SK-N-SH (cell line): ENCODE results near the gene ATP6V0E2. TPM values are rescaled to one million over a fixed set of nuclear protein-coding genes. Genes with fewer than 3 reads are reported as not detected.
A peak's percentile ranks its signal among the peaks of the same experiment; 100 is the strongest.

Source experiments
- CTCF ChIA-PET: fragments of 300-600, 350-600 bp; formaldehyde crosslinking; extraction: SDS; loops from one replicate; lab custom pipeline; 2021; lab: Yijun Ruan, JAX
- POLR2A ChIA-PET: fragments of 350-600 bp; sonication (Branson Sonifier 250); formaldehyde crosslinking; extraction: SDS; loops from one replicate; lab custom pipeline; 2020; ENCODE audit warnings: antibody characterized with exemption, inconsistent platforms; lab: Yijun Ruan, JAX
- DNase-seq: peaks from one replicate; pipeline ENCODE4 v3.0.0; 2012
- H2AFZ ChIP-seq: fragments of 200-600 bp; sonication (generic); 2 replicates; pipeline ENCODE4 v1.8.1; 2016; ENCODE audit warnings: antibody characterized with exemption, mild to moderate bottlenecking, low read depth
- H3F3A ChIP-seq: fragments of 200-600 bp; sonication (generic); replicated peaks from 2 replicates; pipeline ENCODE3; 2016; ENCODE audit warnings: antibody characterized with exemption, mild to moderate bottlenecking; ENCODE audit not compliant: insufficient read depth
- H3K27ac ChIP-seq, 2 experiments: fragments of 200-500 bp in 1 of 2; fragments of 200-600 bp in 1 of 2; sonication (Bioruptor generic) in 1 of 2; sonication (generic), shearing (Covaris generic) in 1 of 2; 2 replicates each; pipeline versions ENCODE4 v1.5.1 to v1.6.1; 2014 to 2016; ENCODE audit warnings: low read depth in 2 of 2, inconsistent platforms in 1 of 2, low read length in 1 of 2, mild to moderate bottlenecking in 1 of 2, mixed read lengths in 1 of 2
- H3K27me3 ChIP-seq: fragments of 200-600 bp; sonication (generic), shearing (Covaris generic); 2 replicates; pipeline ENCODE4 v1.6.1; 2016; ENCODE audit warnings: mixed run types; ENCODE audit not compliant: insufficient read depth
- H3K36me3 ChIP-seq, 2 experiments: fragments of 200-500 bp in 1 of 2; fragments of 200-600 bp in 1 of 2; sonication (Bioruptor generic) in 1 of 2; sonication (generic) in 1 of 2; replicated peaks in 1 of 2; 2 replicates each; pipeline versions ENCODE3 to v1.5.1; 2014 to 2016; ENCODE audit warnings: low read length in 1 of 2, mild to moderate bottlenecking in 1 of 2; ENCODE audit not compliant: insufficient read depth in 2 of 2, control insufficient read depth in 1 of 2
- H3K4me1 ChIP-seq, 2 experiments: fragments of 200-500 bp in 1 of 2; fragments of 200-600 bp in 1 of 2; sonication (Bioruptor generic) in 1 of 2; sonication (generic), shearing (Covaris generic) in 1 of 2; 2 replicates each; pipeline versions ENCODE4 v1.5.1 to v1.6.1; 2014 to 2016; ENCODE audit warnings: low read depth in 1 of 2, low read length in 1 of 2, mixed run types in 1 of 2; ENCODE audit not compliant: insufficient read depth in 2 of 2, control insufficient read depth in 1 of 2
- H3K4me2 ChIP-seq: fragments of 200-600 bp; sonication (generic), shearing (Covaris generic); 2 replicates; pipeline ENCODE4 v1.6.1; 2017; ENCODE audit warnings: mixed run types
- H3K4me3 ChIP-seq, 2 experiments: fragments of 200-500 bp in 1 of 2; fragments of 200-600 bp in 1 of 2; sonication (Bioruptor generic) in 1 of 2; sonication (generic), shearing (Covaris generic) in 1 of 2; 2 replicates each; pipeline versions ENCODE4 v1.5.1 to v1.8.1; 2014 to 2016; ENCODE audit warnings: low read depth in 2 of 2, inconsistent platforms in 1 of 2, low read length in 1 of 2, mild to moderate bottlenecking in 1 of 2, mixed read lengths in 1 of 2, moderate library complexity in 1 of 2
- H3K79me2 ChIP-seq: fragments of 200-600 bp; sonication (generic); 2 replicates; pipeline ENCODE4 v1.8.1; 2017; ENCODE audit warnings: mild to moderate bottlenecking; ENCODE audit not compliant: insufficient read depth
- H3K9ac ChIP-seq: fragments of 200-600 bp; sonication (generic); 2 replicates; pipeline ENCODE4 v1.6.1; 2017; ENCODE audit warnings: mixed run types
- H3K9me2 ChIP-seq: fragments of 200-600 bp; sonication (generic); 2 replicates; pipeline ENCODE4 v1.6.1; 2017; ENCODE audit warnings: mixed run types
- H3K9me3 ChIP-seq: fragments of 200-600 bp; sonication (generic); 2 replicates; pipeline ENCODE4 v1.6.1; 2017; ENCODE audit warnings: mixed run types, mild to moderate bottlenecking, moderate library complexity
- H4K20me1 ChIP-seq: fragments of 200-600 bp; sonication (generic); 2 replicates; pipeline ENCODE4 v1.6.1; 2017; ENCODE audit warnings: mild to moderate bottlenecking, mixed run types; ENCODE audit not compliant: insufficient read depth
- EP300 ChIP-seq, 2 experiments: IDR thresholded peaks; 2 replicates each; pipeline versions ENCODE4 v1.4.0 to v1.6.1; 2012; ENCODE audit warnings: borderline replicate concordance in 1 of 2, low read depth in 1 of 2, low read length in 1 of 2
- FOSL2 ChIP-seq: IDR thresholded peaks from 2 replicates; pipeline ENCODE4 v1.4.0; 2012; ENCODE audit warnings: low read depth, mild to moderate bottlenecking, moderate library complexity, borderline replicate concordance
- GABPA ChIP-seq: IDR thresholded peaks from 2 replicates; pipeline ENCODE4 v1.4.0; 2012; ENCODE audit warnings: low read depth, mild to moderate bottlenecking
- IRF3 ChIP-seq: fragments of 150-350 bp; IDR thresholded peaks from 2 replicates; pipeline ENCODE4 v1.6.1; 2016; ENCODE audit warnings: mild to moderate bottlenecking, low read depth, low read length
- JUND ChIP-seq: IDR thresholded peaks from 2 replicates; pipeline ENCODE4 v1.4.0; 2012
- MXI1 ChIP-seq: IDR thresholded peaks from 2 replicates; pipeline ENCODE4 v1.6.1; 2012; ENCODE audit warnings: mild to moderate bottlenecking, low read depth, low read length, improper control_type of control experiment
- NFIC ChIP-seq: IDR thresholded peaks from 2 replicates; pipeline ENCODE4 v1.4.0; 2012; ENCODE audit warnings: borderline replicate concordance
- POLR2AphosphoS5 ChIP-seq: IDR thresholded peaks from 2 replicates; pipeline ENCODE4 v1.6.1; 2012; ENCODE audit warnings: low read depth, low read length
- RXRA ChIP-seq: IDR thresholded peaks from 2 replicates; pipeline ENCODE4 v1.4.0; 2012; ENCODE audit warnings: low read depth, mild to moderate bottlenecking, borderline replicate concordance
- SIN3A ChIP-seq: IDR thresholded peaks from 2 replicates; pipeline ENCODE4 v1.6.1; 2012; ENCODE audit warnings: low read depth, mild to moderate bottlenecking, low read length, moderate library complexity, borderline replicate concordance
- SMC3 ChIP-seq: IDR thresholded peaks from 2 replicates; pipeline ENCODE4 v1.6.1; 2012; ENCODE audit warnings: low read depth, low read length, improper control_type of control experiment
- TCF12 ChIP-seq: IDR thresholded peaks from 2 replicates; pipeline ENCODE4 v1.4.0; 2012
- YY1 ChIP-seq: IDR thresholded peaks from 2 replicates; pipeline ENCODE4 v1.4.0; 2012; ENCODE audit warnings: low read depth, mild to moderate bottlenecking
- WGBS: methylation state at CpG from one replicate; pipeline ENCODE4 v1.1.6; 2017; ENCODE audit warnings: low lambda C conversion rate; 5-methylcytosine and 5-hydroxymethylcytosine counted together
- polyA plus RNA-seq, 3 experiments: library from polyadenylated mRNA; depleted of rRNA; stranded (reverse); fragments of >200 nt; gene quantifications; 2 replicates each; pipeline ENCODE4 v1.2.3, GENCODE V29; 2012
- TF ChIP-seq, protein P1 (sequence below): IDR thresholded peaks from 2 replicates; pipeline ENCODE4 v1.4.0; 2012; ENCODE audit warnings: low read depth, borderline replicate concordance
- TF ChIP-seq, protein P2 (sequence below): IDR thresholded peaks from 2 replicates; pipeline ENCODE4 v1.6.1; 2012; ENCODE audit warnings: mild to moderate bottlenecking, low read depth, low read length, moderate library complexity

ATP6V0E2 gene
- polyA plus RNA-seq, 1 of the 3 experiments (the other 2 are of a cell fraction), result 49.6 TPM

DNA sequence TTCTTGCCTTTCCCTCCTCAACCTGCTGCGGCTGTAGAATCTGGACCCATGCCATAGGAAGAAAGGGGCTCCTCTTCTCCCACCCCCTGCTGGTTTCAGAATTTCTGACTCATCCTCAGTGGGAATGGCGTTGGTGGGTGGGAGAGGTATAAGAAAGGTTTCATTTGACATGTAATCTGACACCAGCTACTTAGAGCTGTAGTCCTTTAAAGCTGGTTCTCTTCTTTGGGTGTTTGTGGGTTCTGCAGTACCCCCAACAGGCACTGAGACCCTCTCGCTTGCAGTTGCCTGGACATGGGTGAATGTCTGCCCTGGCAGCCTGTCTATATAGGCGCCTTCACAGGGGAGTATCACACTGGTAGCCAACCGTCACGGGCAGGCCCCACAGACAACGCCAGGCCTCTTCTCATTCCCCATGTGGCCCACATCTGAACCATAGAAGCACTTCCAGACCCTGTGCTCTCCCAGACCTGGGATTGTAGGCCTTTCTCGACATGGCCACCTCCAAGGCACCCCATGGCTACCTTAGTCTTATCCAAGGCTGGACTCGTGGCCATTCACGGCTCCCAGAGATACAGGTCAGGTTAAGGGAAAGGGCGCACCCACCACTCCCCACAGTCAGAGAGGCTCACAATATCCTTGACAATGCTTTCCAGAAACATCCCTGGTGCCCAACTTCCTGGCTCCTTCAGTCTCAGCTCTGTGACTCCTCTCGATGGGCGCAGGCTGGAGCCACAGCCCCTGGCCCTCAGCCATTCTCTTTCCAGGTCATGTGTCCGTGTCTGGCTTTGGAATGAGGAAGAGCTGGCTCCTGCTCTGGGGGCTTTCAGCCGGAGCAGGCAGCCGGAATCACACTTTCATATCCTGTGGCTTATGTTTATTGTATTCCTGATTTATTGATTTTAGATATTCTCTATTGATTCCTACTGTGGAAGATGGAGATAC lies 18.1 kb upstream of the ATP6V0E2 start:
- H3K79me2 ChIP-seq, result no peaks in the 10 kb centered on the region
- no peaks in the 10 kb centered on the region for H3K9me2 ChIP-seq
- no peaks in the 10 kb centered on the region for H3F3A ChIP-seq
- DNase-seq, result no peak
- WGBS, result 88% methylated on average over 16 of the region's 16 CpGs
- no peaks in the 10 kb centered on the region for H4K20me1 ChIP-seq
- H3K36me3 ChIP-seq, result peaks cover 4 to 22% of the 10 kb centered on the region in 2 experiments
- peak overlapping the region; percentile 16; the same call in 1 of the 2 replicates for H2AFZ ChIP-seq
- ChIA-PET CTCF (interaction anchor here (0.9 to 3.0 kb wide), 5 partner anchors 16 to 77 kb away, joined by 3 to 15 read pairs (median 3); no protein-coding TSS in a partner anchor), POLR2A (no interaction called here)
- TF ChIP-seq, protein P1, sequence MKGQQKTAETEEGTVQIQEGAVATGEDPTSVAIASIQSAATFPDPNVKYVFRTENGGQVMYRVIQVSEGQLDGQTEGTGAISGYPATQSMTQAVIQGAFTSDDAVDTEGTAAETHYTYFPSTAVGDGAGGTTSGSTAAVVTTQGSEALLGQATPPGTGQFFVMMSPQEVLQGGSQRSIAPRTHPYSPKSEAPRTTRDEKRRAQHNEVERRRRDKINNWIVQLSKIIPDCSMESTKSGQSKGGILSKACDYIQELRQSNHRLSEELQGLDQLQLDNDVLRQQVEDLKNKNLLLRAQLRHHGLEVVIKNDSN, result no peak
- TF ChIP-seq TCF12 (peak; percentile 40; the same call in 1 of the 2 replicates), NFIC (peak; percentile 61), JUND (peak; percentile 53; the same call in 1 of the 2 replicates), RXRA (no peak), FOSL2 (peak; percentile 72)
- H3K4me1 ChIP-seq, result peaks cover 19 to 21% of the 10 kb centered on the region in 2 experiments
- peak overlapping the region; percentile 36; a peak in 3 of 4 replicates for H3K27ac ChIP-seq
- H3K27me3 ChIP-seq, result no peaks in the 10 kb centered on the region
- H3K9ac ChIP-seq, result no peak overlapping the region
- no peaks in the 10 kb centered on the region for H3K9me3 ChIP-seq
- no peak overlapping the region for H3K4me3 ChIP-seq
- H3K4me2 ChIP-seq, result peak overlapping the region; percentile 32

DNA sequence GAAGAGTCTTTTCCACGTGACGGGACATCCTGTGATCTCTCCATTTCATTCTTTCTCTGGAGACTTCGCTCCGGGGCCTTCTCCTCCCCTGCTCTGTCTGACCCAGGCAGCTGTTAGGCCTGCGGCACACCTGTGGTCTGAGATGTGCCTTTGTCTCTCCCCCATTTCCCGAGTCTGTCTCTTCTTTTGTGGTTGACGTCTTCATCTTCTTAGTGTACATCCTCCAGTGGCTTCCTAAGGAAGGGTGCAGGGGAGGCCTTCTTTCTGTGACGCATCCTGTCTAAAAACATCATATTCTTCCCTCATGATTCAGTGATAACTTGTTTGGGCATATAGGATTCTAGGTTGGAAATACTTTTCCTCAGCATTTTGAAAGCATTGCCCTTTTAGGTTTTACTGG lies 17.2 kb upstream of the ATP6V0E2 start:
- H3K9ac ChIP-seq, result no peak overlapping the region
- ChIA-PET POLR2A (no interaction called here), CTCF (interaction anchor here (3.0 kb wide), 1 partner anchor 50 kb away, joined by 15 read pairs; no protein-coding TSS in a partner anchor)
- no peak overlapping the region for H3K4me2 ChIP-seq
- 97% methylated on average over 8 of the region's 8 CpGs for WGBS
- peaks cover 4 to 30% of the 10 kb centered on the region in 2 experiments for H3K36me3 ChIP-seq
- H3F3A ChIP-seq, result no peaks in the 10 kb centered on the region
- H3K4me1 ChIP-seq, result peaks cover 19 to 21% of the 10 kb centered on the region in 2 experiments
- no peak overlapping the region for H3K4me3 ChIP-seq
- H3K79me2 ChIP-seq, result no peaks in the 10 kb centered on the region
- no peak for DNase-seq
- no peak overlapping the region for H2AFZ ChIP-seq
- H3K9me2 ChIP-seq, result no peaks in the 10 kb centered on the region
- TF ChIP-seq MXI1 (no peak), EP300 (IDR thresholded peaks at IDR 0.05; ENCODE audit: borderline replicate concordance in 1 of 2, low read depth in 1 of 2, low read length in 1 of 2) (no peak), GABPA (no peak), SIN3A (no peak), POLR2AphosphoS5 (no peak), IRF3 (no peak), SMC3 (no peak), YY1 (no peak)
- TF ChIP-seq, protein P2, sequence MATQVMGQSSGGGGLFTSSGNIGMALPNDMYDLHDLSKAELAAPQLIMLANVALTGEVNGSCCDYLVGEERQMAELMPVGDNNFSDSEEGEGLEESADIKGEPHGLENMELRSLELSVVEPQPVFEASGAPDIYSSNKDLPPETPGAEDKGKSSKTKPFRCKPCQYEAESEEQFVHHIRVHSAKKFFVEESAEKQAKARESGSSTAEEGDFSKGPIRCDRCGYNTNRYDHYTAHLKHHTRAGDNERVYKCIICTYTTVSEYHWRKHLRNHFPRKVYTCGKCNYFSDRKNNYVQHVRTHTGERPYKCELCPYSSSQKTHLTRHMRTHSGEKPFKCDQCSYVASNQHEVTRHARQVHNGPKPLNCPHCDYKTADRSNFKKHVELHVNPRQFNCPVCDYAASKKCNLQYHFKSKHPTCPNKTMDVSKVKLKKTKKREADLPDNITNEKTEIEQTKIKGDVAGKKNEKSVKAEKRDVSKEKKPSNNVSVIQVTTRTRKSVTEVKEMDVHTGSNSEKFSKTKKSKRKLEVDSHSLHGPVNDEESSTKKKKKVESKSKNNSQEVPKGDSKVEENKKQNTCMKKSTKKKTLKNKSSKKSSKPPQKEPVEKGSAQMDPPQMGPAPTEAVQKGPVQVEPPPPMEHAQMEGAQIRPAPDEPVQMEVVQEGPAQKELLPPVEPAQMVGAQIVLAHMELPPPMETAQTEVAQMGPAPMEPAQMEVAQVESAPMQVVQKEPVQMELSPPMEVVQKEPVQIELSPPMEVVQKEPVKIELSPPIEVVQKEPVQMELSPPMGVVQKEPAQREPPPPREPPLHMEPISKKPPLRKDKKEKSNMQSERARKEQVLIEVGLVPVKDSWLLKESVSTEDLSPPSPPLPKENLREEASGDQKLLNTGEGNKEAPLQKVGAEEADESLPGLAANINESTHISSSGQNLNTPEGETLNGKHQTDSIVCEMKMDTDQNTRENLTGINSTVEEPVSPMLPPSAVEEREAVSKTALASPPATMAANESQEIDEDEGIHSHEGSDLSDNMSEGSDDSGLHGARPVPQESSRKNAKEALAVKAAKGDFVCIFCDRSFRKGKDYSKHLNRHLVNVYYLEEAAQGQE, result no peak
- H3K27me3 ChIP-seq, result no peaks in the 10 kb centered on the region
- H3K27ac ChIP-seq, result no peak overlapping the region
- H3K9me3 ChIP-seq, result no peaks in the 10 kb centered on the region
- no peaks in the 10 kb centered on the region for H4K20me1 ChIP-seq
